Kidney (tissue), 14 donors: Measurements from ENCODE around the gene SLC66A2. TPM values are rescaled to one million over a fixed set of nuclear protein-coding genes. Genes with fewer than 3 reads are reported as not detected.

ENCODE experiments used
- DNase-seq, 5 donors: peaks; one replicate each; pipeline ENCODE4 v3.0.0-alpha.2; 2013 to 2020
- FAIRE-seq: peaks from 2 replicates; lab custom pipeline; 2012; peaks lifted over from hg19 to GRCh38; lab: Jason Lieb, UNC
- H3K27ac ChIP-seq, 2 donors: one replicate each; pipeline ENCODE4 v1.7.0; 2013; ENCODE audit warnings: low read depth in 2 of 2, low read length in 2 of 2, inconsistent platforms in 1 of 2
- H3K27me3 ChIP-seq: one replicate; pipeline ENCODE4 v1.7.1; 2013; ENCODE audit warnings: low read length, inconsistent platforms; ENCODE audit not compliant: control insufficient read depth, insufficient read depth
- H3K36me3 ChIP-seq, 3 donors: one replicate each; pipeline versions ENCODE4 v1.7.0 to v1.7.1; 2013; ENCODE audit warnings: low read length in 3 of 3, control low read depth in 1 of 3, inconsistent platforms in 1 of 3; ENCODE audit not compliant: insufficient read depth in 3 of 3, control insufficient read depth in 2 of 3
- H3K4me1 ChIP-seq, 3 donors: one replicate each; pipeline versions ENCODE4 v1.7.0 to v1.7.1; 2013; ENCODE audit warnings: low read length in 3 of 3, inconsistent platforms in 1 of 3, low read depth in 1 of 3; ENCODE audit not compliant: control insufficient read depth in 2 of 3, insufficient read depth in 2 of 3
- H3K4me3 ChIP-seq, 3 donors: one replicate each; pipeline versions ENCODE4 v1.7.0 to v1.8.1; 2013; ENCODE audit warnings: low read length in 3 of 3, control low read depth in 1 of 3, inconsistent platforms in 1 of 3
- H3K9ac ChIP-seq, 3 donors: one replicate each; pipeline versions ENCODE4 v1.7.0 to v1.7.1; 2013; ENCODE audit warnings: low read length in 3 of 3, control low read depth in 1 of 3, inconsistent platforms in 1 of 3
- H3K9me3 ChIP-seq, 3 donors: one replicate each; pipeline versions ENCODE4 v1.7.0 to v1.7.1; 2013; ENCODE audit warnings: low read length in 3 of 3, control low read depth in 1 of 3, inconsistent platforms in 1 of 3; ENCODE audit not compliant: control insufficient read depth in 2 of 3, insufficient read depth in 1 of 3
- intact Hi-C: fragments of 100-400 bp; cut with DNase I; formaldehyde crosslinking; loops from one replicate; pipeline ENCODE4 v1.11.1; 2022
- polyA plus RNA-seq: library from polyadenylated mRNA; stranded (reverse); fragments of 350-450 nt; fragmentation: Illumina TruSeq; extraction: RNeasy Lipid Tissue Mini Kit (QIAGEN cat#74804); gene quantifications from one replicate; pipeline ENCODE4 v1.2.3, GENCODE V29; 2014; ENCODE audit warnings: low read depth, low replicate concordance; ENCODE audit not compliant: insufficient read depth
- total RNA-seq: library from RNA; stranded (reverse); fragmentation: NEBNext Ultra II Directional; extraction: Animal tissue kit (Norgen Biotek cat#: 25700); gene quantifications from one replicate; pipeline ENCODE4 v1.2.1, GENCODE V29; 2021
- TF ChIP-seq, protein P1 (sequence below): IDR thresholded peaks from 3 replicates; pipeline ENCODE4 v1.5.1; 2012; ENCODE audit warnings: mild to moderate bottlenecking, moderate library complexity, borderline replicate concordance; ENCODE audit not compliant: insufficient read depth; ENCODE audit errors: extremely low read depth
- donor health status: control.
- donor health status: control.
- donor health status: control.
- donor health status: control.
- donor health status: control.
- donor health status: DM: yes; HTN: yes; CAD: no.
- donor health status: Normal renal cell carcinoma (clear cell type).

Gene SLC66A2
- total and polyA plus RNA-seq, 2 donors from 2014 or later, result 41.9 to 45.5 TPM

DNA sequence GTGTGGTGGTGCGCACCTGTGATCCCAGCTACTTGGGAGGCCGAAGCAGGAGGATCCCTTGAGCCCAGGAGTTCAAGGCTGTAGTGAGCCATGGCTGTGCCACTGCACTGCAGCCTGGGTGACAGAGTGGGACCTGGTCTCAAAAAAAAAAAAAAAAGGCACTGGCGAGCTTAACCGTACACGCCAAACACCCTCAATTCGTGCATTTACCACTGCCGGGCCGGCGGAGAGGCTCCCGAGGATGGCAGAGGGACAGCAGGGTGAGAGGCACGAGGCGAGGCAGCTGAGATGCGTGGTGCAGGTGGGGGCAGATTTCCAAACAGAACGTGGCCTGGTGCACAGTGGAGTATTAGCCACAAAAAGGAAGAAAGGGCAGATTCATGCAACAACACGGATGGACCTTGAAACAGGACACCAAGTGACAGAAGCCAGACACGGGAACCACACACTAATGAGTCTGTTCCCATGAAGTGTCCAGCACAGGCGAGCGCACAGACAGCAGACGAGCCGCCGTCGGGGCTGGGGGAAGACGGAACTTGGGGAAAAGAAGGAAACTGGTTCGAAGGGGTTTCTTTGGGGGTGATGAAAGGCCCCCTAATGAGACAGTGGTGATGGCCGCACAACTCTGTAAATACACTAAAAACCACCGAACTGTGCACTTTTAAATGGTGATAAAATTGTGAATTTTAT, 27.4 kb downstream of the SLC66A2 start:
- DNase-seq (peak in 2 of 5 donors; percentile 24 to 28), FAIRE-seq (no peak)
- Histone ChIP-seq H3K4me3 (no peak overlapping the region), H3K9me3 (peaks cover 0 to 2% (median under 1%) of the 10 kb centered on the region in 3 donors), H3K27ac (peak overlapping the region in 1 of 2 donors; percentile 49), H3K36me3 (peaks cover 0 to 7% (median 3%) of the 10 kb centered on the region in 3 donors), H3K9ac (no peak overlapping the region), H3K4me1 (peaks cover 0 to 11% (median 9%) of the 10 kb centered on the region in 3 donors), H3K27me3 (no peaks in the 10 kb centered on the region)
- TF ChIP-seq, protein P1, sequence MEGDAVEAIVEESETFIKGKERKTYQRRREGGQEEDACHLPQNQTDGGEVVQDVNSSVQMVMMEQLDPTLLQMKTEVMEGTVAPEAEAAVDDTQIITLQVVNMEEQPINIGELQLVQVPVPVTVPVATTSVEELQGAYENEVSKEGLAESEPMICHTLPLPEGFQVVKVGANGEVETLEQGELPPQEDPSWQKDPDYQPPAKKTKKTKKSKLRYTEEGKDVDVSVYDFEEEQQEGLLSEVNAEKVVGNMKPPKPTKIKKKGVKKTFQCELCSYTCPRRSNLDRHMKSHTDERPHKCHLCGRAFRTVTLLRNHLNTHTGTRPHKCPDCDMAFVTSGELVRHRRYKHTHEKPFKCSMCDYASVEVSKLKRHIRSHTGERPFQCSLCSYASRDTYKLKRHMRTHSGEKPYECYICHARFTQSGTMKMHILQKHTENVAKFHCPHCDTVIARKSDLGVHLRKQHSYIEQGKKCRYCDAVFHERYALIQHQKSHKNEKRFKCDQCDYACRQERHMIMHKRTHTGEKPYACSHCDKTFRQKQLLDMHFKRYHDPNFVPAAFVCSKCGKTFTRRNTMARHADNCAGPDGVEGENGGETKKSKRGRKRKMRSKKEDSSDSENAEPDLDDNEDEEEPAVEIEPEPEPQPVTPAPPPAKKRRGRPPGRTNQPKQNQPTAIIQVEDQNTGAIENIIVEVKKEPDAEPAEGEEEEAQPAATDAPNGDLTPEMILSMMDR, result no peak
- intact Hi-C loops, result no loop called here

DNA sequence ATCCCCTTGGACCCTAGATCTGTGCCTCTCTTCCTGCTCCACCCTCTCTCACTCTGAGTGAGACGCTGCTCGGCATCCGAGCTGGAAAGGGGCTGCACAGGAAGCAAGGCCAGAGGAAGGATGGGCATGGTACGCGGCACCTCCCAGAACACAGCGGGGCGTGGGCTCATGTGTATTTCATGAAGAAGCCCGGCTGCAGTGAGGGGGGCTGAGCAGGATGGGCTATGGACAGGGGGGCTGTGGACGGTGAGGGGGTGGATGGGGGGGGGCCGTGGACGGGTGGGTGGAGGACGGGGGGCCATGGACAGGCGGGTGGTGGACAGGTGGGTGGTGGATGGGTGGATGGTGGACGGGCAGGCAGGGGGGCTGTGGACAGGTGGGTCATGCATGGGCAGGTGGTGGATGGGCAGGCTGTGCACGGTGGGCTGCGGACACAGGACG, 28.5 kb downstream of the SLC66A2 start:
- FAIRE-seq (no peak), DNase-seq (peak in 2 of 5 donors; percentile 33 to 66)
- Histone ChIP-seq H3K4me3 (no peak overlapping the region), H3K27me3 (no peaks in the 10 kb centered on the region), H3K27ac (no peak overlapping the region), H3K9ac (no peak overlapping the region), H3K36me3 (peaks cover 0 to 7% (median under 1%) of the 10 kb centered on the region in 3 donors), H3K9me3 (peaks cover 0 to 2% (median 0%) of the 10 kb centered on the region in 3 donors), H3K4me1 (peaks cover 0 to 11% (median 9%) of the 10 kb centered on the region in 3 donors)
- intact Hi-C loops, result no loop called here
- TF ChIP-seq, protein P1, result no peak

- Histone ChIP-seq H3K4me1 (peaks cover 0 to 11% (median 9%) of the 10 kb centered on the region in 3 donors), H3K9ac (no peak overlapping the region), H3K27ac (no peak overlapping the region), H3K4me3 (no peak overlapping the region), H3K27me3 (no peaks in the 10 kb centered on the region), H3K36me3 (peaks cover 0 to 7% (median 0%) of the 10 kb centered on the region in 3 donors), H3K9me3 (peaks cover 0 to 2% (median 0%) of the 10 kb centered on the region in 3 donors)
- FAIRE-seq (no peak), DNase-seq (peak in 2 of 5 donors; percentile 4 to 62)
- TF ChIP-seq, protein P1, result no peak
- intact Hi-C loops, result no loop called here
These were observed 29.2 kb downstream of the SLC66A2 start for GRCh38 chr18:79921984-79922965.
